Activated CD8-positive, alpha-beta memory T cell treated with anti-CD3 and anti-CD28 coated beads, Interleukin-2, amount 50 U/mL, for 4 hours (primary cell): ENCODE data around the gene PINK1.
"Not testable (repeated sequence)": the region's sequence is repeated elsewhere in the genome, so short reads cannot be mapped to it uniquely, and the experiment has no call there.

ENCODE experiments used
- DNase-seq: peaks from one replicate; pipeline ENCODE4 v3.0.0-alpha.2; 2020

PINK1 gene

DNA sequence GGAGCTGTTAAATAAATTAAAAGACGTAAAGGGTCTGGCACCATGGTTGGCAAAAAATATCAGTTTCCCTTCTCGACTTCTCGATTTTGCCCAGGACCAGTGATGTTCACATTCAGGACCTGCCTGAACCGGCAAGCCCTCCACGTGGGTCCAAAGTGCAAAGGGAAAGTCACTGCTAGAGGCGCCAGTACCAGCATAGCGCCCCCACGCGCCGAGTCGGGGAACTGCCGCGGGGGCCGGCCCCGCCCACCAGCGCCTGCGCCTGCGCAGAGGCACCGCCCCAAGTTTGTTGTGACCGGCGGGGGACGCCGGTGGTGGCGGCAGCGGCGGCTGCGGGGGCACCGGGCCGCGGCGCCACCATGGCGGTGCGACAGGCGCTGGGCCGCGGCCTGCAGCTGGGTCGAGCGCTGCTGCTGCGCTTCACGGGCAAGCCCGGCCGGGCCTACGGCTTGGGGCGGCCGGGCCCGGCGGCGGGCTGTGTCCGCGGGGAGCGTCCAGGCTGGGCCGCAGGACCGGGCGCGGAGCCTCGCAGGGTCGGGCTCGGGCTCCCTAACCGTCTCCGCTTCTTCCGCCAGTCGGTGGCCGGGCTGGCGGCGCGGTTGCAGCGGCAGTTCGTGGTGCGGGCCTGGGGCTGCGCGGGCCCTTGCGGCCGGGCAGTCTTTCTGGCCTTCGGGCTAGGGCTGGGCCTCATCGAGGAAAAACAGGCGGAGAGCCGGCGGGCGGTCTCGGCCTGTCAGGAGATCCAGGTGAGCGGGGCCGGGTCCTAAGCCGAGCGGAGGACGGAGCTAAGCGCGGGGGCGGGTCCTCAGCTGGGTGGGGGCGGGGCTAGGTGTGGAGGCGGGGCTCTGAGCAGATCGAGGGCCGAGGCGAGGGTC is at the start of gene PINK1:
Gene PINK1, plus strand, starts transcription at position 269 of the 875 bp plus-strand sequence. Its CDS starts 91 bp downstream, at position 360.
- peak; percentile 83 for DNase-seq

DNA sequence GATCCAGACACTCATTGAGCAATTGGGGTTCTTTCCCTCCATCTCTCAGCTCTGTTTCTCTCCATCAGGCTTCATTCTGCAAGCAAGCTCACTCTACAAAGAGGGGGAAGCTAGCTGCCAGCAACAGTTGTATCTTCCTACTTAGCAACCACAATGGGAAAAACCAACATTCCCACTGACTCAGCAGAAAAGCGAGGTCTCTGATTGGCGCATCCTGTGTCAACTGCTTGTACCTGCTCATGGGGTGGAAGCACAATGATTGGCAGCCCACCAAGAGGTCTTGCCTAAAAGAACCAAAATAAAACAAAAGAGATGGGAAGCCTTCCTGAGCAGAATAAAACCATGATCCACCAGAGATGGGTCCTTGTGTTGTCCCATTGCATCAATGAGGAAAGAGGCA is 48.4 kb upstream of the PINK1 start:
- DNase-seq, result no peak

DNA sequence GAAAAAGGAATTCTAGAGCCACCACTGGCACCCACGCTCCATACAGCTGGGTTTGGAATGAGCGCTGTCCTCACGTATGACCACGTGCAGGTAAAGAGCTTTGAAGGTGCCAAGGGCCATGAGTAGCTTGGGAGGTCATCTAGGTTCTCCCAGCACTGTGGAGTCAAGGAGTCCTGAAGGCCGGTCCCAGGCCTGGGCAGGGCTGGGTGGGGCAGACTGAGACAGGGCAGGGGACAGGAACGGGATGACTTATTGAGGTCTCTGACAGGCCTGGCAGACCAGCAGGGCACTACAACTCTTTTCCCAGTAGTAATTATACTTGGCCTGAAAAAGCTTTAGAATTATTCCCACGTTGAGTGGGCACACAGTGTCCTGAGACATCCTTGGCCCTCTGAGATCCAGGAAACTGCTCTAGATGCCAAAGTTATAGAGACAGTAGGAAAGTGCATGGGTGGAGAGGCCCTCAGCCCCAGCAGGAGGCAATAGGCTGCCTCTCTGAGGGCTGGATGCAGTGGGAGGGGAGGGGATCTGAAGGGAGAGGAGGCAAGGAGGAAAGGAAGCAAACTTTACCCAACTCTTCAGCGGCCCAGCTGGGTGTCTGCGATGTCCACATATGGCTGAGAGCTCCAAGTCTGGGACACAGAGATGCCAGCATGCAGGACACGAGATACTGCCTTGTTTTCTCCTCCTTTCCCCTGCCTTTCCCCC is 46.2 kb upstream of the PINK1 start:
- no peak for DNase-seq

DNA sequence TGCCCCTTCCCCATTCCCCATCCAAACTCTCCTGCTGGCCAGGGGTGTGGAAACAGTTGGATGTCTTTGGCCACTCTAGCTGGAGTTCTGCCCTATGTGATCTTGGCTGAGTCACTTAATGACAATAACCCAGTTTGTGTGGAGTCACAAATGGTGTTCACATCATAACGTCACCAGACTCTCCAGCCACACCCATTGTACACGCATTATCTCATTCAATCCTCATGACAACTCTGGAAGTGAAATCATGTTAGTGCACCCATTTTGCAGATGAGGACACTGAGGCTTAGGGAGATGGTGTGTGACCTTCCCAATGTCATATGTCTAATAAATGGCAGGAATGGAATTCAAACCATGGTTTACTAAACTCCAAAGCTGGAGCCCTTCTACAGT is 45.6 kb upstream of the PINK1 start:
- no peak for DNase-seq

DNA sequence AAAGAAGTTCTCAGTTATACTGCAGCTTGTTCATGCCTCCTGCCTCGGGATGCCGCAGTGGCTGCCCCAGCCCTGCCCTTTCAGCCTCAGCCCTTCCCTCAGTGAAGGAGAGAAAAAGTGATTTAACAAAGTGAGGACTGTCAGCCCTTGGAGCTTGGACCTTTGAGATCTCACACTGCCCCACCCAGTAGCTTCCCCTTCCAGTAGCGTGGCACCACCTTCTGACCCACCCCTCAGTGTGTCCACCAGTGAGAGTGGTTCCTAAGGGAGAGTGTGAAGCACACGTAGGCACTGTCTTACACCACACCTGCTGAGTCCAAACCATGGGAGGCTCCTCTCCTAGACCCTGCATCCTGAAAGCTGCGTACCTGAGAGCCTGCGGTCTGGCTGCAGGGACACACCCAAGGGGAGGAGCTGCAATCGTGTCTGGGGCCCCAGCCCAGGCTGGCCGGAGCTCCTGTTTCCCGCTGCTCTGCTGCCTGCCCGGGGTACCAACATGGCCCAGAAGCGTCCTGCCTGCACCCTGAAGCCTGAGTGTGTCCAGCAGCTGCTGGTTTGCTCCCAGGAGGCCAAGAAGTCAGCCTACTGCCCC is 44.5 kb upstream of the PINK1 start, which contains the start of gene CDA:
Gene CDA, plus strand, starts transcription at position 464 of the 592 bp plus-strand sequence. Its CDS starts 33 bp downstream, at position 497.
- no peak for DNase-seq

DNA sequence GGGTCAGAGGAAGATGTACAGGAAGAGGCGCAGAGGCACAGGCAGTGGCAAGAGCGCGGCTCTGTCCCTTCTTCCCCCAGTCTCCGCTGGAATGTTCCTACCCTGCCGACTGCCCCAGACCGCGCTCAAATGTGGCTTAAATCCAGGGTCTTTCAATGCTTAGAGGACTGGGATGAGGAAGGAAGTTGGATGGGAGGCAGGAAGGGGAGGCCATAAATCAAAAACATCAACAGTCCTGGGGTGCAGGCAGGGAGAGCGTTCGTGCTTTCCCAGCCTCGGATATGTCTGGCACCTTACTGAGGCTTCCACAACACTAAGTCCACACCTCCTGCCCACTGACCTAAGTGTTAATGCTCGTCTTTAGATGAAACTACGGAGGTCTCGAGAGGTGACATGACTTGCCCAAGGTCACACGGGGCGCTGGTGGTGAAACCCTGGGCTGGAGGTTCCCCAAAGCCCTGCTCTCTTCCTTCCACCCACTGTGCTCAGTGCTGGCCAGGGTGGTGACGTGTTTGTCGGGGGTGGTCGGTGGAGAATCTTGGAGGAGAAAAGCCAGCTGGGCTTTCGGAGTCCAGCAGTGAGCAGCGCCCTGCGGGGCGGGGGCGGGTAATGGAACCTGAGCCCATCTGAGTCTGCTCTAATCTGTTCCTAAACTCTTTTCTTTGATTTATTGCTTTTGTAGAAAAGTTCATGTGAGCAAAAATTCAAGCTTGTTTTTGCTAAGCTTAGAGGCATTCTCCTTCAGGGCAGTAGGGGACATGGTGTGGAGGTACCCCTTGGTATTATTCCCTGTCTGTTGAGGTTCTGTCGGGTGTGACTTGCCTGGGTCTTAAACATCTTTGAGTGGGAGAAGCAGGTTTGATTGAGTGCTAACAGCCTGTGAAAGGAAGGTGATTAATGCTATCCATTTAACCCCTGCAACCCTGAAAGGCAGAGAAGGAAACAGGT is 43.7 kb upstream of the PINK1 start:
- DNase-seq, result no peak

DNA sequence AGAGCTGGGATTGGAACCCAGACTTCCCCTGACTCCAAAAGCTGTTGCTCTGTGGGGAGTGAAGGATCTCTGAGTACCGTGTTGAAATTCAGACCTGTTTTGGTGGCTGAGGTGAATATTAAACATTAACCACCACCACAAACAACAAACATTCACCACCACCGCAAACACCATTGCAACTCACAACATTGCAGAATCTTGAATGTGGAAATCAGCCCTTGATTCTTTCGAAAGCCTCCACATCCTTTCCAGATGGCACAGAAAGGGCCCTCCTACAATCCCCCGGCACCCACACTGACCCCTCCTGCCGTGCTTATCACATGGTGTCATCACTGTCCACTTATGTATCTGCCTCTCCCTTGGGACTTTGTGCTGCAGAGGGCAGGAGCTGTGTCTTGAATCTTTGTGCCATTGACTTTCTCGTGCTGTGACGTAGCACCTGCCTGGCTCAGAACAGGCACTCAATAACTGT is 42.9 kb upstream of the PINK1 start:
- DNase-seq, result no peak

DNA sequence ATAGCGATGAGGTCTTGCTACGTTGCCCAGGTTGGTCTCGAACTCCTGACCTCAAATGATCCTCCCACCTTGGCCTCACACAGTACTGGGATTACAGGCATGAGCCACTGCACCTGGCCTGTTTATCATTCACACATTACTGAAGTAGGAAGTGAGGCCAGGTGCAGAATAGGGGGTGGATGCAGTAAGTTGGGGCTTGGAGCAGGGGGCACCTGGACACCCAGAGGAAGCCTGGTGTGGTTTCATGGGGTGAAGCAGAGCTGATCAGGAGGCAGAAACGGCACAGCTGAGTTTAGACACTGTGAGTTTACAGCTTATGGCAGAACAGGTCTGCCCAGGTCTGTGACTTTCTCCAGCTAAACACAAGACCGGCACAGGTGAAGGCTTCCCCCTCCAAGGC is 39.5 kb upstream of the PINK1 start:
- no peak for DNase-seq

DNA sequence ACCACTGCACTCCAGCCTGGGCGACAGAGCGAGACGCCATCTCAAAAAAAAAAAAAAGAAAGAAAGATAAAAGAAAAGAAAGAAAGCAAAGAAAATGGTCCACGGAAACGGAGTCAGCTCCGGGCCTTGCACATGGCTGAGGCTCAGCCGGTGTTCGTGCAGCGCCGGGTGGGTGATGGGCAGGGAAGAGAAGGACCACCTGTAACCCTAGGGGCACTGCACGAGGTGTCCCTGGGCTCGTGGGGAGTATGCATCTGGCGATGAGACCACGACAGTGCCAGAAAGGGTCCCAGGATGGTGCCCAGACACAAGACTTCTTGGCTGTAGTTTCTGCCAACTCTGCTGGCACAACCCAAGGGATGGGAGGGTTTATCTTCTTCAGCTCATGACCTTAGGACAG is 38.5 kb upstream of the PINK1 start:
- DNase-seq, result no peak

DNA sequence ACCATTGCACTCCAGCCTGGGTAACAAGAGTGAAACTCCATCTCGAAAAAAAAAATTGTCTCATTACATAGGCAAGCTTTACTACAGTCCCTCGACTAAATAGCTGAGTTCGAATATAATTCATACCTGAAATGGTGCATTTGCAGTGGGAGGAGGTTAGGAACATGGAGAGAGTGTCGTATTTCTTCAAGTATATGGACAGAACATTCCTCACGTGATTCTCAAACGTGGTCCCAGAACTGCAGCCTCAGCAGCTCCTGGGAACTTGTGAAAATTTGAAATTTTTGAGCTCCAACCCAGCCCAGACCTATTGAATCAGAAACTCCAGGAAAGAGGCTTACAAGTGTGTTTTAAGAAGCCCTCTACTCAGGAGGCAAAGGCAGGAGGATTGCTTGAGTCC is 37.2 kb upstream of the PINK1 start:
- DNase-seq, result no peak

DNA sequence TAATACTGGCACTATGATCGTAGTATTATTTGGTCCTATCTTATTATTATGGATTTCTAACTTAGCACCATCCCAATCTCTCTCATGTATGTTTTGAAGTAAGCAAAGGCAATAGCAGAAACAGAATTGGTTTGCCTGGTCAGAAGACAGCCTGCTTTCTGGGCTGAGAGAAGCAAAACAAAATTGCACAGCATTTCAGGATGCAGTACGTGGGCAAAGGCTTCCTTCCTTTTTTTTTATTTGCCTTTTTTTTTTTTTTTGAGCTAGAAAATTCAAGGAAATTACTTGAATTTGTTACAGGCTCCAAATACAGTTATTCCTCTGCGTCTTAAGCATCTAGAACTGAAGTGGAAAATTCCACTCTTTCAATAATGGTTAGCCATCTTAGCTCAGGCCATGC is 35.6 kb upstream of the PINK1 start:
- no peak for DNase-seq

DNA sequence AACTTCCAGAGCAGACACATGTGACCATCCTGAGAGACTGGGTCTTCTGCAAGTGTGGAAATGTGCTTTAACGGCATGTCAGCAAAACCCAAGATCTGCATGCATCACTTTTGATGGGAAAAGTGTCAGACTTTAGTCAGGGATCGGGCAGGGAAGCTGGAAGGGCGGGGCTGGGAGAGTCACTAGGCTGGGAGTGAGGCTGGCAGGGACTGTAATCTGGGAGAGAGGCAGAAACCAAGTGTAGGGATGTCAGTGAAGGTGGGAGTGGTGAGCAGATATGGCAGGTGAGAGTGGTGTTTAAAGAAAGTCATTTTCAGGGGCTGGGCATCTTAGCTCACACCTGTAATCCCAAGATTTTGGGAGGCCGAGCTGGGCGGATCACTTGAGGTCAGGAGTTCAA is 33.1 kb upstream of the PINK1 start:
- no peak for DNase-seq

DNA sequence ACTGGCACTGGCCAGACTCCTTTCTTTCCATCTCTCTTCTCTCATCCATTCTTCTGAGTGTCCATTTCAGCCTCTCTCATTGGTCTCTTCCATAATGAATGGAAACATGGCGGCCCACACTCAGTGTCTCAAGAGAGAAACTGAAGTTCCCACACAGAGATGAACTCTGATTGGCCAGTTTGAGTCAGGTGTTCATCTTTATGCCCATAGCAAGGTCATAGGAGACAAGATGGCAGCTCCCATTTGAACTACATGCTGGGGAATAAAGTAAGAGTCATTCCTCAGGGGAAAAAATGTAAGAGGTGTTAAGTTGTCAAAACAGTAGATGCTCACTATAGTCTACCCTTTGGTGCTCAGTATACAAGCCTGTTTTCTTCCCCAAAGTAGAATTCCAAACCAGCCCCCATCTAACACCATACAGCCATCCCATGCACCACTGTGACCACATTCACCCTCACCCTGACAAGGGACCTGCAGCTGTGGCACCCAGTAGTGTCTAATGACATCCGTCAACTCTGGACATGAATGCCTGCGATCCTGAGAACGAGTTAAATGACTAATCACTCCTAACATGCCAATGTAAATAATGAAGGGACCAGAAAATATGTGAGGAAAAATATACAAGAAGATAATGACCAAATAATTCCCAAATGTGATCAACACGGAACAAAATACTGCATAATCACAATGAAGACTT is 32.0 kb upstream of the PINK1 start:
- no peak for DNase-seq

DNA sequence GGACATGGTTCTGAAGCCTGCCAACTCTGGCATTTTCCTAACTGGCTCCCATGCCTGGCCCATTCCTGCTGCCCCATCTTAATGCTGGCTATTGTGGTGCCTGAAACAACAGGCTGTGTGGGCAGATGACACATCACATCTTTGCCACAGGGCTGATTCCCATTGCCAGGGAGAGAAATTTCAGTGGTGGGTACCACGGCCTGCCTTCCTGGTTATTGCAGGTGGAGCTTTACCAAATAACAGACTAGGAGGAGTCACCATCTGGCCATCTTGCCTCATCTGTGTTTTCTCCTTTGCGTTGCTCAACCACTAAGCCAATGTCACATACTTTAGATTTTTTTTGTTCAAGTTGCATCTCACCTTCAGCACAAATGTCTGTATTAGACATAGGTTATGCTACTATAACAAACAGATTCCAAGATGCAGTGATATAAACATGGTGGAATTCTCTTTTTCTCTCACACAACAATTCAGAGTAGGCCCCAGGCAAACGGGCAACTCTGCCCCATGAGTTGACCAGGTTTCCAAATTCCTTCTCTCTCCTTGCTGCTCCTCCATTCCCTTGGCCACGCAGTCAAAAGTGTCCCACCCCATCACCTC is 30.3 kb upstream of the PINK1 start:
- DNase-seq, result no peak

DNA sequence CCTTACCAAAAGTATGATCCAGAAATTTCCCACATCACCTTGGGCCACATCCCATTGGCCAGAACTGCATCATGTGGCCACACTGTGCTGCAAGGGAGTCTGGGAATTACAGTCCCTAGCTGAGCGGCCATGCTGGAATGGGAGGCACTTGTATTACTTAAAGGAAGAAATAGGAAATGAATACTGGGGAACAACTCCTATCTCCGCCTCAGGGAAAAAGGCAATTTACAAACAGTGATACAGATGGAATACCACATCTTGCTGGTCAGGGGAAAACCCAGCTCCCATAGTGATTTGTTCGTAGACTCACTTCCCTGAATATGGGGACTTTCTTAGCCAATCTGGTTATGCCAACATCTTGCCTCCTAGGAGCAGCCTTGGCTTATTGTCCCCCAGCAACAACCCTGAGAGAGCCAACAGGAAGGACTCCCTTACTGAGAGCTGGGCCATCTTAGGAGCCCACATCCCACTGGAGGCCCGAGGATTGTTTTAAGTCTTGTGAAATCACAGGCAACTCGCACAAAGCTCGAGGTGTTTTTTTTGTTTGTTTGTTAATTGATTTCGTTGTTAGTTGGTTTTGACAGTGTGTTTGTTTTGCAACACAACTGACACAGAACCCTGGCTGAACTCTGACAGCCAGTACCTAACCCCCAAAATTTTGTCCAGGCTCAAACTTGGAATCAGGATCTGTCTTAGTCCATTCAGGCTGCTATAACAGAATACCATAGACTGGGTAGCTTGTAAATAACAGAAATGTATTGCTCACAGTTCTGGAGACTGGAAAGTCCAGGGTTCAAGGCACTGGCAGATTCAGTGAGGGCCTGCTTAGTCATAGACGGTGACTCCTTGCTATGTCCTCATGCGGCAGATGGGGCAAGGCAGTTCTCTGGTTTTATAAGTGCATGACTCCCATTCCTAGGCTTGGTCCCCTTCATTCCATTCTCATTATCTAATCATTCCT is 29.5 kb upstream of the PINK1 start:
- DNase-seq, result no peak

DNA sequence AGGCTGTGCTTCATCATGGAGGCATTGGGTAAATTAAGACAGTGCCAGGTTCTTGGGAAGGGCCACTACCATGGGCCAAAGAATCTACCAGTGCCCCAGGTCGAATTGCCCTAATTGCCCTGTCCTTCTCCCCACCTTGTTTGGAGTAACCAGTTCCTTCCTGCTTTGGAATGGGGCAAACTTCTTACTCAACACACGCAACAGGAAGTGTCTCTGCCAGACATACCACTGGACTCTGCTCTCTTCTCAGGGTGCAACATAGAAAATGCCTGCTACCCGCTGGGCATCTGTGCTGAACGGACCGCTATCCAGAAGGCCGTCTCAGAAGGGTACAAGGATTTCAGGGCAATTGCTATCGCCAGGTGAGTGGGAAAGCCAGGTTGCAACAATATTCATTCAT is 28.6 kb upstream of the PINK1 start:
- DNase-seq, result no peak

DNA sequence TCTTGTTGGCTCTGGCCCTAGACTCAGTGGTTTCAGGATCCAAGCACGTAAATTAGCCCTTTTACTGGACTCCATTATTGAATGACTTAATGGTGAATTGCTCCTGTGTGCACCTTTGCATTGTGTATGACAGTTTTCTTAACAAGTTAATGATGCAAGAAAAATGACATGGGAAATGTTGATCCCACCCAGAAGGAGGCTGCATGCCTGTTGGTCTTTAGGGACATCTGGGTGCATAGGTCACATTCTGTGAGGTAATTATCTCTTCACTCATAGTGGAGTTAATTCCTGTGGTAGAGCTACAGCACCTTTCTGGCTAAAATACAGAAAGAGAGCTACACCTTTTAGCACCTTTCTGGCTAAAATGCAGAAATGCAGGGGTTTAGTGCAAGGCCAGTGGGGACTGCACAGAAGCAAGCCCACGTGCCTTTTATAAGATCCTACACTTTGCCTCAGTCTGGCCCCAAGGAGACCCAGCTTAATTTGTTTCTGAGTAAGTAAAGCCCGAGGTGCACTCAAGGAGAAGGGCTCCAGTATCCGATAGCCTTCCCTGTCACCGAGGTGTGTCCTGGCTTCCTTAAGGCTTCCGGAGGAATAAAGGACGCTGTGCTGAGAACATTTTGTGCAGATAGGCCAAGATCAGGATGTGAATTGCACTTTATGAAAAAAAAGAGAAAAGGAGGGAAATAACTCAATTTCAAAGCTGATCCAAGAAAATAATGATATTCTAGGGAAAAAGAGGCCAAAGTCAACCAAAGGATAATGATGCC is 26.3 kb upstream of the PINK1 start:
- DNase-seq, result not testable (repeated sequence)

DNA sequence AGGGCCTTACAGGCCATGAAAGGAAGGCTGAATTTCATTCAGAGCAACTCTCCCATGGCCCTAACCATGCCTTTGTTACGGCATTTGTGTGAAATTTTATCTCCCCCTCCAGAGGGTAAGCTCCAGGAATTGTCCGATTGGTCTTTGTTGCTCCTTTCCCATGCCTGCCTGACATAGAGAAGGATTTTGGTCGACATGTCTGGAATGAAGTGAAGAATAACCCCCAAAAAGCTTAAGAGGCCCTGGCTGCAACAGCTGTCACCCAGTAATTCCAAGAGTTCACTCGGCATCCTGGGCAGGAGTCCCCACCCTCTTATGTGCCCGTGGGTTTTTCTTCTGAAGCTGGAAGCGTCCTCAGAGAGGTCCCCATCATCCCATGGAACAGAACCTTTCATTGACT is 23.7 kb upstream of the PINK1 start:
- DNase-seq, result no peak

DNA sequence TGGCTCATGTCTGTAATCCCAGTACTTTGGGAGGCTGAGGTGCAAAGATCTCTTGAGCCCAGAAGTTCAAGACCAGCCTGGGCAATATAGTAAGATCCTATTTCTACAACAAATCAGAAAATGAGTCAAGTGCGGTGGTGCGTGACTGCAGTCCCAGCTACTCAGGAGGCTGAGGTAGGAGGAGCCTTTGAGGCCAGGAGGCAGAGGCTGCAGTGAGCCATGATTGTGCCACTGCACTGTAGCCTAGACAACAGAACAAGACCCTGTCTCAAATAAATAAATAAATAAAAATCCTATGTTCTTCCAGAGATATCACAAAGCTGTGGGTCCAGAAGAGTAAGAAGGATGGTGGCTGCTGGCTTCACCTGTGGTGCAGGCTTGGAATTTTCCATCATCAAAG is 22.3 kb upstream of the PINK1 start:
- no peak for DNase-seq
